ENCODE data around the gene NFKBIE. TPM values are rescaled to one million over a fixed set of nuclear protein-coding genes. Genes with fewer than 3 reads are reported as not detected.

The NFKBIE gene
- total RNA-seq, 1 experiment from 2014 or later, result 9.6 TPM

DNA sequence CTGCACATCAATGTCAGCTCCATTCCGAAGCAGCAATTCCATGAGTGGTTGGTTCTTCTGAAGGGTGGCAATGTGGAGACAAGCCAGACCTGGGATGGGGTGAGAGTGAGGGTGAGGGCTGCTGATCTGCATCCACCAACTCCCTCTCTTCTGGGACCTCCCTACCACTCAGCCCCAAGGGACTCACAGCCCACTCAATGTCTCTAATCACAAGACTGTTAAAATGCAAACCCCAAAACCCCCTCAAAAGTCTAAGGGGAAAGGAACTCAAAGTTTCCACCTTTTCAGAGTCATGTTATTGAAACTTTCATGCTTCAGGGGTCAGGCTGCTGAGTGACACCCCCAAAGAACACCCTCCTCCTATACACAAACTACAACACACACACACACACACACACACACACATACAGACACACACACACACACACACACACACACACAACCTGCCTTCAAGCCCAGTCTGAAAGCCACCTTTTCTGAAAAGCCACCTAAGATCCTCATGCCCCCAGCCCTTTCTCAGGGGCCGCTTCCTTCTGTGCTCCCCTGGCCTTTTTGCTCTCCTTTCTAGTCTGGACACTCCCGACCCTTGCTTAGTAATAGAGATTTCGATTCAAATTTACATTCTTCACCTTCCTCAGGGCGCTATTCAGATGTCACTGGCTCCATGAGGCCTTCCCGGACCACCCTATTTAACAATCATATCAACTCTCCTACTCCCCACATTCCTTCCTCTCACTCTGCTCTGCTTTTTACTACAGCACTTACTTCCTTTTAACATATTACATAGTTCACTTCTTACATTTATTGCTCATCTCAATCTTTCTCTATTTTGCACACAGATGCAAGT, 4.7 kb downstream of the NFKBIE start:
- DNase-seq, result no peak
- H3K36me3 ChIP-seq, result no peaks in the 10 kb centered on the region
- H3K27ac ChIP-seq, result no peak overlapping the region
- H3K4me1 ChIP-seq, result peaks cover 17% of the 10 kb centered on the region
- no peak overlapping the region for H3K4me3 ChIP-seq
- no peaks in the 10 kb centered on the region for H3K9me3 ChIP-seq (replicated peaks)
- no peaks in the 10 kb centered on the region for H3K27me3 ChIP-seq

DNA sequence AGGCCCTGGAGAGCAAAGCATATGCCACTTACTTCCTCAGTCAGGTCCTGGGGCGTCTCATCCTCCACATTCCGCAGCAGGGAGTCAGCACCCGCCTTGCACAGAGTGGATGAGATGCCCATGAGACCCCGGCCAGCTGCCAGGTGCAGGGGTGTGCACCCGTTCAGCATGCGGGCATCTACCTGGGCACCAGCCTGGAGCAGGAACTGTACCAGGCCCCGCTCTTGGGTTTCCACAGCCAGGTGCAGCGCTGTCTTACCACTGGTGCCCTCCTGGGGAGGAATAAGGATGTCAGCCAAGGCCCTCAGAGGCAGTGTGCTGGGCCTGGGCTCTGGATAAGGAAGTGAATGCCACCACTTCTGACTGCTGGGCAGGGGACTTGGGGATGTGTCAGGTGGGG, 5.3 kb downstream of the NFKBIE start:
- H3K27ac ChIP-seq, result no peak overlapping the region
- no peaks in the 10 kb centered on the region for H3K9me3 ChIP-seq (replicated peaks)
- DNase-seq, result no peak
- H3K4me3 ChIP-seq, result no peak overlapping the region
- no peaks in the 10 kb centered on the region for H3K27me3 ChIP-seq
- peaks cover 17% of the 10 kb centered on the region for H3K4me1 ChIP-seq
- H3K36me3 ChIP-seq, result peaks cover 7% of the 10 kb centered on the region

DNA sequence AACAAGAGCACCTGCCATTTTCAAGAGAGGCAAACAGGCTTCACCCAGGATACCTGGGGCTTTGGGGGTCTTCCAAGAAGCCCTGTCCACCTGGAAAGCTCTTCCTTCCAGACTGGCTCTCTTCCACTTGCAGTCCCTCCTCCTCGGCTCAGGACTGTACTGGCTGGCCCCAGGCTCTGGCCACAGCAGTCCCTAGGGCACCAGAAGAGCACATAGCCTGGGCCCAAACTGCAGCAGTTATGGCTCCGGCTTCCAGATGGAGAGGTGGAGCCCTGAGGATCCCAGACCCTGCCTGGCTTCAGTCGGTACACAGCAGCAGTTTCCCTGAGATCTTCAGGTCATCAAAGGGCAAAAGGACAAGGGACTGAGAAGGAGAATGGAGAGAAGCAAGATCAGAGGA, 6.4 kb downstream of the NFKBIE start:
- Histone ChIP-seq H3K4me3 (no peak overlapping the region), H3K27ac (no peak overlapping the region), H3K27me3 (no peaks in the 10 kb centered on the region), H3K4me1 (peaks cover 10% of the 10 kb centered on the region), H3K9me3 (replicated peaks) (no peaks in the 10 kb centered on the region), H3K36me3 (peaks cover 17% of the 10 kb centered on the region)
- no peak for DNase-seq

DNA sequence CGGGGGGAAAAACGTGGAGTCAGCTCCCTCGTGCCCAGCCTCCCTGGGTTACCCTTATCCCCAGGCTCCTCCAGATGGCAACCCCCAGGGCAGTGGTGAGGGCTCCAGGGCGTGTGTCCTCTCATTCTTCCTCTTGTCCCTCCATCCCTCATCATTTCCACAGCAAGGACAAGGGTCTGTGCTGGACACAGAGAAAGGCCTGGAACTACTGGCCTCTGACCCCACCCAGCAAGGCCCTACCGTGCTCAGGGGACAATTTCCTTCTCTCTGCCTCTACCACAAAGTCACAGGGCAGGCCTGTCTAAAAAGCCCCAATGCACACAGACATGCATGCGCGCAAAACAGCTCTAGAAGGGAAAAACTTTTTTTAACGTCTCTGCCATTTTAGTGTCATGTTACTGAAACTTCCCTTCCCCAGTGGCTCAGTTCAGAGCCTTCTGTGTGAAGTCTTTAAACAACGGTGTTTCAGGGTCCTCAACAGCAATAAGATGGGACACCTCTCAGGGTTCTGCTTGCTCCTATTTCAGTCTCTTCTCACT, 7.0 kb downstream of the NFKBIE start:
- Histone ChIP-seq H3K27ac (no peak overlapping the region), H3K4me1 (peaks cover 7% of the 10 kb centered on the region), H3K4me3 (no peak overlapping the region), H3K36me3 (peaks cover 23% of the 10 kb centered on the region), H3K9me3 (replicated peaks) (no peaks in the 10 kb centered on the region), H3K27me3 (no peaks in the 10 kb centered on the region)
- no peak for DNase-seq

DNA sequence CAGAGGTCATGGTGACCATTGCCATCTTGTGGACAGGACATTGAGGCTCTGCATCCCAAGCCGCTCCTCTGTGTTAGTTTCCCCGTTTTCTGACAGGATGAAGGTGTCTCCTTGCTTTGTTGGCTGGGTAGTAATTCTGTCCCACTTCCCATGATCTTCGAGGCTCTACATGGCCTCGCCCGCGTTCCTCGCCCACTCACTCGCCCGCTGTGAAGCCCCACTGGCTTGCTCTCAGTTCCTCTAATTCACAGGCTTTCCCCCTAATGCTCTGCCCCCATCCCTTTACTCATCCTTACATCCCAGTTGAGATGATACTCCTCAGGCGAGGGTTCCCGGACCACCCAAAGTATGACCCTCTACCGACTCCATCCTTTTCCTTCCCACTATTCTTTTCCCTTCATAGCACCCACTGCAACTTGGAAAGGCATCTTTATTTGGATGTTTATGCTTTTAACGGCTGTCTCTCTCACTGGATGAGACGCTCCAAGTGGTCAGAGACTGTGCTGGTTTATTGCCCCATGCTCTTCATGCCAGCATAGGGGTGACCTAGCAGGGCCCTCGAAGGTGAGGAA, 7.5 kb downstream of the NFKBIE start:
- Histone ChIP-seq H3K27ac (peak overlapping the region; percentile 79), H3K4me1 (peaks cover 7% of the 10 kb centered on the region), H3K27me3 (no peaks in the 10 kb centered on the region), H3K9me3 (replicated peaks) (no peaks in the 10 kb centered on the region), H3K4me3 (peak overlapping the region; percentile 84), H3K36me3 (peaks cover 28% of the 10 kb centered on the region)
- no peak for DNase-seq

DNA sequence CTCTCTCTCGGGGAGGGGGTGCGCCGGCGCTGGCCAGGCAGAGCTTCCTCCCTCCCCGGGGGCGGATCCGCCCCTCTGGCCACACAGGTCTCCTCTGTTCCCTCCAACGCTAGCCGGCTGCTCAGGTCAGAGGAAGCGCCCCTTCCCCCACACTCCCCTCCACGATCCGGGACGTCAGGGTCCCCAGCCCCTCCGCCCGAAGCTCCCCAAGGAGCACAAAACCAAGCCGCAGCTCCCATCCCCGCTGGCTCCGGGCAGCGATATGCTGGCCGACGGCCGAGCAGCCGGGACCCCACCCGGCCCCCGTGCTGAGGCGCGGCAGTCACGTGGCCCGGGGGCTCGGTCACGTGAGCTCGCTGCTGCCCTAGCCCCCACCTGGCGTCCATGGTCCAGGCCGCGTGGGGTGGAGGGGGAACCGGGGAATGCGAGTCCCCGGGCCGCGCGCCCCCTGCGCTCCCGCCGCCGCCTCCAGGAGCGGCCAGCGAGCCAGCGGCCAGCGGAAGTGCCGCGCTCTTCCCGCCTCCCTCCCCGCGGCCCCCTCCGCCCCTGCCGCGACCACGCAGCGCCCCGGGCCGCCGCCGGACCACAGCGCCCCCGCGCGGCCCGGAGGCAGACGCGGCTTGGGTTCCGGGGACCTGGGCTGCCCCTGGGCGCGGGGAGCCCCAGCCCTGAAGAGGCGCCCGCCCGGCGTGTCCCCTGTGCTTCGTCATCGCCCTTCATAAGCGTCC, 8.2 kb downstream of the NFKBIE start, which contains the start of gene SLC35B2:
SLC35B2 (minus strand) TSS at position 504 of the 728 bp plus-strand sequence; CDS start at position 386, 118 bp downstream.
- Histone ChIP-seq H3K9me3 (replicated peaks) (no peaks in the 10 kb centered on the region), H3K27me3 (no peaks in the 10 kb centered on the region), H3K4me1 (peaks cover 7% of the 10 kb centered on the region), H3K27ac (peak within 1 kb of the TSS; percentile 79), H3K4me3 (peak within 1 kb of the TSS; percentile 84), H3K36me3 (peaks cover 35% of the 10 kb centered on the region)
- peak; percentile 82 to 84 for DNase-seq

DNA sequence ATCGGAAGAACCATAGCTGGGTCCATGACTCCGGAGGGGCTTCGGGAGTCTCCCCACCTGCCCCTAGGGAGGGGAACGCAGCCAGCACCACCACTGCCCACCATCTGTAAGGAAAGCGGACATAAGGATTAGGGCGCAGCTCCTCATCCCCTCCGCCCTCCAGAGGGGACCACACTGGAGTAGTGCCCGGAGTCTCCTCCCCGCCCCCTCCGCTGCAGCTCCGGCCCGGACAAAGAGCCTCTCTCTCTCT, 8.7 kb downstream of the NFKBIE start:
- DNase-seq, result no peak
- Histone ChIP-seq H3K36me3 (peaks cover 40% of the 10 kb centered on the region), H3K4me1 (peaks cover 7% of the 10 kb centered on the region), H3K9me3 (replicated peaks) (no peaks in the 10 kb centered on the region), H3K4me3 (peak overlapping the region; percentile 84), H3K27ac (peak overlapping the region; percentile 79), H3K27me3 (no peaks in the 10 kb centered on the region)

DNA sequence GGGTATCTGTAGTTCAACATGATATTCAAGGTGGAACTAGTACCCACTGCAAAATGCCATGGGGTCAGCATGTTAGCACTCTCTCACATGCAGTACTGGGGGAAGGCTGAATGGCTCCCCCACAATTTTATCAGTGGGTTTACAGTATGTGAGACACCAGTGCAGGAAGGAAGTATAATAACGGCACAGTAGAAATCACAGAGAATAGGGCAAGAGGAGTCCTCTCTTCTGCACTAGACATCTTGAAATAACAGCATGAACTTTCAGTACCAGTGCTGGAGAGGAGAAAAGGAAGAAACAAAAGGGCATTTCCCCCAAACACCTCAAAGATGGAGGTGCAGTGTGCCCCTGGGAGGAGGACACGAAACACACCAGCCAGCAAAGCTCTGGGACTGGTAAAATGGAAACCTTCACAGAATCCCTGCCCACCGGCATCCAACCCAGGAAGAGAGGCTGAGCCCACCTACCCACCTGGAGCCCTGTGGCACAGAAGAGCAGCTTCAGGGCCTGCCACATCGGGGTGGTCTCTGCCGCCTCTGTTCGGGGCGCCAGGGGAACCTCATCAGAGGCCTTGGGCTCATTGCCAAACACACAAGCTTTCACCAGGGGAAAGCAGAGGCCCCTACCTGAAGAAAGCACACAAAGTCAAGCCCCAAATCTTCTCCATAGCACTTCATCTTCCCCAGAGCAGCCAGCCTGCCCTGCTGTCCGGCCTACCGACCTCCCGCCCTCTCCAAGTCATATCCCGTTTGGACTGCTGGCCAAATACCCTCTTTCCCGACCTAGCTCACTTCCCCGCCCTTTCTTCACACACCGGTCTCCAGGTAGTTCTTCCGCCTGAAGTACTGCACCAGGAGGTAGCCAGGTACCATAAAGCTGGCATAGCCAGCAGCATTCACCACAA, 9.2 kb downstream of the NFKBIE start:
- Histone ChIP-seq H3K27me3 (no peaks in the 10 kb centered on the region), H3K27ac (peak overlapping the region; percentile 79; the same call in 1 of the 2 replicates), H3K4me1 (peaks cover 7% of the 10 kb centered on the region), H3K9me3 (replicated peaks) (no peaks in the 10 kb centered on the region), H3K4me3 (peak overlapping the region; percentile 84), H3K36me3 (peaks cover 45% of the 10 kb centered on the region)
- no peak for DNase-seq

DNA sequence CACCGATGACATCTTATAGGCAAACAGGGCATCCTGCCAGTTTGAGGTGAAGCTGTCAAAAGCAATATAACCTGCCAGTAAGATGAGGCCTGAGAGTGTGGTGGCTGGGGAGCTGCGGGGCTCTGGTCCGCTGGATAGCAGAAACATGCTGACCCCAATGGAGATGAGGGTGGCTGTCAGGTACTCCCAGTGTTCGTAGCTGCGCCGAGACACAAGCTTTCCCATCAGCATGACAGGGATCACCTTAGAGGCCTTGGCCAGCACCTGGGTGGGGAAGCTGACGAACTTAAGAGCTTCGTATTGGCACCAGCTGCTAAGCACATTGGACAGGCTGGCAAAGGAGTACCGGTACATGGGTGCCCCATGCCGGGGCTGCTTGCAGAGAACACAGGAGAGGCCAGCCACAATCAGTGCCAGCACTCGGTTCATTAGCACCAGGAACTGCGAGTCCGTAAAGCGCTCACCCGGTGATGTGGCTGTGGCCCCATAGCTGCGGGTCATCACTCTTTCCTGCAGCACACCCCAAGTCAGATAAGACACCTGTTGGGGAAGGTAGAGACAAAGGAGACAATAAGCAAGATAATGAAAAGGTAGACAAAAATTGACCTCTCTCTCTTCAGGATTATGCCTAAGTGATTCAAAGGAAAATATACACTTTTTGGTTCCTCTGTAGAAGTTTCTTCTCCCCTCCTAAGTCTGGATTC, 10.1 kb downstream of the NFKBIE start:
- Histone ChIP-seq H3K36me3 (peaks cover 54% of the 10 kb centered on the region), H3K4me1 (peaks cover 7% of the 10 kb centered on the region), H3K4me3 (no peak overlapping the region), H3K9me3 (replicated peaks) (no peaks in the 10 kb centered on the region), H3K27ac (no peak overlapping the region), H3K27me3 (no peaks in the 10 kb centered on the region)
- DNase-seq, result no peak

DNA sequence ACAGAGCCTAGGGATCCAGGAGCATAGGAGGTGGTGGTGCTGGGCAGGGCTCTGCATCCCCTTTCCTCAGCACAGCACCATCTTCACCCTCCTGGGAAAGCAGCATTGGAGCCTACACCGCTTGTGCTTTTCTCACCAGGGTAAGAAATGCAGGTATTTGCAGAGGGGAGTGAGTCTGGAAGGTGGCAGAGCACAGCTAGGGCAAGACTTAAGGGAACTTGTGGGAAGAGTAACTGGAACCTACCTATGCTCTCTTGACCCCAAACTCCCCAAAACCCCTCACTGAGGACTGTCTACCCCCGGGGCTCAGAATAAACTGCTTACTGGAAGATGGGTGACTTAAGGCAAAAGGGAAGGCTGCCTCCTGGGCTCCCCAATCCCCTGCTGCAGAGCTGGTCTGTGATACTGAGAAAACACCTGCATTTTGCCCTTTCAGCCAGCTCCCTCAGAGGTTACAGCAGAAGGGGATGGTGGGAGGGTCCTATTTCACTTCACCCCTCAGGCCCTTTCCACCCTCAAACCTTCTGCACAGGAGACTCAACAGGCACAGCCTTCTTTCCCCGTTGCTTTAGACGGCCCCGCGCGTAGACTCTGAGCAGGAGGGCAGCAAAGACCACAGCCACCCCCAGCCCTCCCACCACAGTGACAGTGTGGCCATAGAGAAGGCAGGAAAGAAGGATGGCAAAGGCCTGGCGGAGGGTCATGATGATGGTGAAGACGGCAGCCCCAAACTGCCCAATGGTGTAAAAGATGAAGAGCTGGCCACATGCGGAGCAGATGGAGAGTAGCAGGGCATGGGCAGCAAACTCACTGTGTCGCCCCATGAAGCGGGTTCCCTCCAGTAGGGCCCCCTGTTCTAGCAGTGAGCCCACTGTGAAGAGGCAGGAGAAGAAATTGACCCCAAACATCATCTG, 10.9 kb downstream of the NFKBIE start:
- no peaks in the 10 kb centered on the region for H3K27me3 ChIP-seq
- DNase-seq, result no peak
- no peaks in the 10 kb centered on the region for H3K9me3 ChIP-seq (replicated peaks)
- H3K27ac ChIP-seq, result no peak overlapping the region
- peaks cover 7% of the 10 kb centered on the region for H3K4me1 ChIP-seq
- H3K4me3 ChIP-seq, result no peak overlapping the region
- peaks cover 62% of the 10 kb centered on the region for H3K36me3 ChIP-seq

DNA sequence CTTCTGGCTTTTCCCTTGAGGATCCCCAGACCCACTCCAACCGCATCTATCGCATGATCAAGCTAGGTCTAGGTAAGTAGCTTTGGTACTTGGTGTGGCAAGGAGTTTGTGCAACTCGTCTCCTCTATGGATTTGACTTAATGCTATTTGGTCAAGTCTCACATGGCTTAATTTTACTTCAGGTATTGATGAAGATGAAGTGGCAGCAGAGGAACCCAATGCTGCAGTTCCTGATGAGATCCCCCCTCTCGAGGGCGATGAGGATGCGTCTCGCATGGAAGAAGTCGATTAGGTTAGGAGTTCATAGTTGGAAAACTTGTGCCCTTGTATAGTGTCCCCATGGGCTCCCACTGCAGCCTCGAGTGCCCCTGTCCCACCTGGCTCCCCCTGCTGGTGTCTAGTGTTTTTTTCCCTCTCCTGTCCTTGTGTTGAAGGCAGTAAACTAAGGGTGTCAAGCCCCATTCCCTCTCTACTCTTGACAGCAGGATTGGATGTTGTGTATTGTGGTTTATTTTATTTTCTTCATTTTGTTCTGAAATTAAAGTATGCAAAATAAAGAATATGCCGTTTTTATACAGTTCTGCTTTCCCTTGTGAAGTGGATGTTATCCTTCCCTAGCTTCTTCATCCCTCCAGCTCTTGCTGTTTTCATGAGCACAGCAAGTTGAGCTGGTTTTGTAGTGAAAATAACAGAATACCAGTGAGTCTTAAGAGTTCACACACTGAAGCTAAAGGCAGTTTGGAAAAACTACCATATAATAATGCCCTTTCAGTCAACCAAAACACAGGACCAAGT, 11.8 kb downstream of the NFKBIE start:
- Histone ChIP-seq H3K9me3 (replicated peaks) (no peaks in the 10 kb centered on the region), H3K36me3 (peaks cover 72% of the 10 kb centered on the region), H3K27ac (no peak overlapping the region), H3K27me3 (no peaks in the 10 kb centered on the region), H3K4me3 (no peak overlapping the region), H3K4me1 (peaks cover 7% of the 10 kb centered on the region)
- peak; percentile 66 to 75 for DNase-seq
